A549 (cell line): ENCODE measurements around the gene PRRT3. TPM values are rescaled to one million over a fixed set of nuclear protein-coding genes. Genes with fewer than 3 reads are reported as not detected.

Source experiments
- ATAC-seq, 2 experiments: fragments of 200-7000 bp in 1 of 2; fragments of >200 bp in 1 of 2; cut with Nextera tagmentation in 1 of 2; cut with Tn5 transposase in 1 of 2; 3 replicates each; pipeline versions ENCODE4 v1.8.0 to v1.9.1; 2018 to 2020; ENCODE audit warnings: mild to moderate bottlenecking in 1 of 2, moderate library complexity in 1 of 2
- CTCF ChIA-PET: fragments of 300-600 bp; sonication (Branson Sonifier 250); formaldehyde crosslinking; extraction: SDS; loops from one replicate; lab custom pipeline; 2021; ENCODE audit warnings: antibody characterized with exemption, inconsistent platforms; lab: Yijun Ruan, JAX
- POLR2A ChIA-PET: fragments of 350-600 bp; formaldehyde crosslinking; extraction: SDS; loops from one replicate; lab custom pipeline; 2021; ENCODE audit warnings: antibody characterized with exemption, inconsistent platforms; lab: Yijun Ruan, JAX
- DNase-seq, 2 experiments: peaks; one replicate each; pipeline versions ENCODE4 v3.0.0 to v3.0.0-alpha.2; 2011 to 2016; ENCODE audit warnings: low read depth in 1 of 2, low spot score in 1 of 2
- FAIRE-seq: peaks from 2 replicates; lab custom pipeline; 2011; peaks lifted over from hg19 to GRCh38; lab: Jason Lieb, UNC
- H3K27ac ChIP-seq, 2 experiments: fragments of >200 bp; sonication (Bioruptor Twin); formaldehyde crosslinking; 3 replicates each; pipeline ENCODE4 v1.5.1; 2016 to 2017
- H3K4me1 ChIP-seq: fragments of >200 bp; sonication (Bioruptor Twin); formaldehyde crosslinking; 3 replicates; pipeline ENCODE4 v1.6.1; 2016
- H3K4me2 ChIP-seq: fragments of >200 bp; sonication (Bioruptor Twin); formaldehyde crosslinking; 3 replicates; pipeline ENCODE4 v1.6.1; 2016
- H3K4me3 ChIP-seq: fragments of >200 bp; sonication (Bioruptor Twin); formaldehyde crosslinking; 3 replicates; pipeline ENCODE4 v1.5.1; 2016
- H3K9me3 ChIP-seq: fragments of >200 bp; sonication (Bioruptor Twin); formaldehyde crosslinking; 3 replicates; pipeline ENCODE4 v1.6.1; 2016
- BCL3 ChIP-seq: fragments of >200 bp; sonication (Bioruptor Twin); formaldehyde crosslinking; IDR thresholded peaks from 3 replicates; pipeline ENCODE4 v1.6.1; 2016
- CTCF ChIP-seq: fragments of >200 bp; sonication (Bioruptor Twin); formaldehyde crosslinking; IDR thresholded peaks from 3 replicates; pipeline ENCODE4 v1.5.1; 2016
- FOSB ChIP-seq: fragments of 250-450 bp; sonication (Bioruptor Pico); IDR thresholded peaks from 2 replicates; pipeline ENCODE4 v1.5.0; 2020; ENCODE audit warnings: mild to moderate bottlenecking, moderate library complexity
- FOSL2 ChIP-seq, 2 experiments: fragments of 450-650 bp in 1 of 2; fragments of >200 bp in 1 of 2; sonication (Bioruptor Twin) in 1 of 2; formaldehyde crosslinking; IDR thresholded peaks; 2 replicates each; pipeline versions ENCODE4 v1.5.0 to v1.6.1; 2016 to 2020; ENCODE audit warnings: mild to moderate bottlenecking in 1 of 2, moderate library complexity in 1 of 2
- KDM1A ChIP-seq: fragments of 200-600 bp; sonication (generic); IDR thresholded peaks from 2 replicates; pipeline ENCODE4 v1.6.1; 2016; ENCODE audit warnings: low read depth, mild to moderate bottlenecking
- KDM5A ChIP-seq: fragments of 200-600 bp; sonication (generic); IDR thresholded peaks from 2 replicates; pipeline ENCODE4 v1.6.1; 2016; ENCODE audit warnings: antibody characterized with exemption, mild to moderate bottlenecking
- MAX ChIP-seq: IDR thresholded peaks from 2 replicates; pipeline ENCODE4 v1.6.1; 2012
- NFE2L2 ChIP-seq: fragments of 150-350 bp; conservative IDR thresholded peaks from 2 replicates; pipeline ENCODE4 v1.6.1; 2014; ENCODE audit warnings: low read length
- NPAS2 ChIP-seq: fragments of 250-450 bp; sonication (Bioruptor Pico); IDR thresholded peaks from 2 replicates; pipeline ENCODE4 v1.8.0; 2022; ENCODE audit warnings: mild to moderate bottlenecking, moderate library complexity, borderline replicate concordance
- PHF8 ChIP-seq: fragments of 200-600 bp; sonication (generic); IDR thresholded peaks from 2 replicates; pipeline ENCODE4 v1.6.1; 2016; ENCODE audit warnings: low read depth, mild to moderate bottlenecking, antibody characterized with exemption, moderate library complexity, borderline replicate concordance
- POLR2AphosphoS2 ChIP-seq: conservative IDR thresholded peaks from 2 replicates; pipeline ENCODE4 v1.6.1; 2012; ENCODE audit warnings: low read length, improper control_type of control experiment, inconsistent platforms
- RAD21 ChIP-seq, 2 experiments: fragments of >200 bp in 1 of 2; sonication (Bioruptor Twin) in 1 of 2; formaldehyde crosslinking in 1 of 2; IDR thresholded peaks in 1 of 2; conservative IDR thresholded peaks in 1 of 2; 2 replicates in 1 of 2; 3 replicates in 1 of 2; pipeline ENCODE4 v1.6.1; 2012 to 2018; ENCODE audit warnings: inconsistent platforms in 1 of 2
- TP53 ChIP-seq: fragments of 250-450 bp; sonication (Bioruptor Pico); IDR thresholded peaks from 2 replicates; pipeline ENCODE4 v1.5.0; 2021; ENCODE audit warnings: mild to moderate bottlenecking, moderate library complexity
- ZNF302 ChIP-seq: fragments of 250-450 bp; sonication (Bioruptor Pico); IDR thresholded peaks from 2 replicates; pipeline ENCODE4 v1.9.0; 2021; ENCODE audit warnings: inconsistent platforms, mild to moderate bottlenecking, moderate library complexity
- WGBS: methylation state at CpG from one replicate; pipeline ENCODE4 v1.1.6; 2017; ENCODE audit errors: missing lambda C conversion rate; 5-methylcytosine and 5-hydroxymethylcytosine counted together
- polyA plus RNA-seq, 4 experiments: library from polyadenylated mRNA; depleted of rRNA in 3 of 4; stranded (reverse); fragments of >200 nt; fragmentation: RNase III in 1 of 4; extraction: RNeasy Plus Mini Kit Qiagen cat#74134 plus additional on column Dnase treatment in 1 of 4; gene quantifications; 2 replicates in 3 of 4; 3 replicates in 1 of 4; pipeline ENCODE4 v1.2.3, GENCODE V29; 2011 to 2017

The PRRT3 gene
- polyA plus RNA-seq, 2 of the 4 experiments (the other 2 are of a cell fraction), result 0.53 to 1.1 TPM

- no peaks in the 10 kb centered on the region for H3K9me3 ChIP-seq
- WGBS, result 10% methylated on average over 16 of the region's 19 CpGs
- FAIRE-seq (no peak), ATAC-seq (peak; percentile 90 to 95), DNase-seq (peak; percentile 82 to 83)
- peak within 1 kb of the TSS; percentile 47 for H3K4me3 ChIP-seq
- peaks cover 37% of the 10 kb centered on the region for H3K4me1 ChIP-seq
- ChIA-PET POLR2A (interaction anchor here (1.2 to 1.5 kb wide), 2 partner anchors 33 to 124 kb away, joined by 3 read pairs; partner anchors contain the start of gene ARPC4), CTCF (interaction anchor here (0.7 to 11.4 kb wide), 6 partner anchors 15 to 112 kb away, joined by 3 to 73 read pairs (median 4); partner anchors contain the start of genes CIDEC, CRELD1 and JAGN1)
- peak within 1 kb of the TSS; percentile 84 to 89 for H3K27ac ChIP-seq
- TF ChIP-seq PHF8 (peak; percentile 43; the same call in 1 of the 2 replicates), MAX (peak; percentile 38; the same call in 1 of the 2 replicates), BCL3 (no peak), KDM5A (no peak), FOSL2 (IDR thresholded peaks at IDR 0.05) (no peak), FOSL2 (CRISPR knock-in tag; IDR thresholded peaks at IDR 0.05) (peak; percentile 14; the same call in 1 of the 2 replicates)
- peak within 1 kb of the TSS; percentile 98 for H3K4me2 ChIP-seq
Observed at GRCh38 chr3:9916734-9917680, 35.2 kb downstream of the PRRT3 start, which contains the start of gene IL17RC. Gene IL17RC (plus strand): TSS chr3:9917098. CDS start chr3:9917316, 218 bp downstream.

- CTCF ChIA-PET, result interaction anchor here (0.9 to 11.4 kb wide), 5 partner anchors 16 to 111 kb away, joined by 3 to 73 read pairs (median 4); partner anchors contain the start of genes CRELD1 and JAGN1
- TF ChIP-seq NFE2L2 (no peak), TP53 (no peak), FOSB (CRISPR knock-in tag) (no peak), ZNF302 (no peak), NPAS2 (CRISPR knock-in tag) (no peak), CTCF (no peak), KDM1A (no peak), RAD21 (conservative IDR thresholded peaks at IDR 0.05 in 1 of 2, IDR thresholded peaks at IDR 0.05 in 1 of 2) (no peak), POLR2AphosphoS2 (no peak)
- TF ChIP-seq, all 56 proteins: peak for 0
- FAIRE-seq, result no peak
- H3K4me2 ChIP-seq, result peak overlapping the region; percentile 98
- WGBS, result 68% methylated on average over 6 of the region's 7 CpGs
- peak overlapping the region; percentile 84 to 89 for H3K27ac ChIP-seq
- peaks cover 40% of the 10 kb centered on the region for H3K4me1 ChIP-seq
- POLR2A ChIA-PET, result interaction anchor here (1.2 to 1.5 kb wide), 2 partner anchors 33 to 123 kb away, joined by 3 read pairs; partner anchors contain the start of gene ARPC4
- H3K9me3 ChIP-seq, result no peaks in the 10 kb centered on the region
- H3K4me3 ChIP-seq, result peak overlapping the region; percentile 47
- DNase-seq, result no peak
- ATAC-seq, result peak in 1 of 2 experiments; percentile 13; a peak in 3 of 6 replicates
Observed at GRCh38 chr3:9916346-9916733, 35.9 kb downstream of the PRRT3 start.
